ENCODE results near the gene CACNA1C. TPM values are rescaled to one million over a fixed set of nuclear protein-coding genes. Genes with fewer than 3 reads are reported as not detected.
"Not testable (repeated sequence)": the region's sequence is repeated elsewhere in the genome, so short reads cannot be mapped to it uniquely, and the experiment has no call there.

Gene CACNA1C
- total RNA-seq, 1 donor from 2014 or later: 6.5 TPM

GRCh38 chr12:2692080-2692479, 639.3 kb downstream of the CACNA1C start:
- DNase-seq: no peak

GRCh38 chr12:2693244-2693860, 640.6 kb downstream of the CACNA1C start:
- DNase-seq: no peak

GRCh38 chr12:2693980-2694610, 641.3 kb downstream of the CACNA1C start:
- no peak for DNase-seq

DNA sequence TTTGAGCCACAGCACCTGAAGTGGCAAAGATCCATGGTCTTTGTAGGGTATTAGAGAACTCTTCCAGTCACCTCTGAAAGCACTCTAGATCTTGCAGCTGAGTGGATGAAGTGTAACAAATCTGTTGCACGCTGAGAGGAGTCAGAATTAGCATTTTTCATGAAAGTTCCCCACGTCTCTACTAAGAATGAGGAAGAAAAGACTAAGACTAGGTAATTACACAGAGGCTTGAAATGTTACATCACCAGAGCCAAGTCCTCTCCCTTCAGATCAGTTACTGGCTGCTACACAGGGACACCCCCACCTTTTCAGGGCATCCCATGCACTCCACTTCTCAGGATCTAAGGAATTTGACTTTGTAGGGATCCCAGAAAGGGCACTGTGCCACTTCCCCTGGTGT, 643.3 kb downstream of the CACNA1C start:
- no peak for DNase-seq

- no peak for DNase-seq
Observed at GRCh38 chr12:2697057-2697800, 644.4 kb downstream of the CACNA1C start.

- no peak for DNase-seq
Observed at GRCh38 chr12:2698566-2698965, 645.8 kb downstream of the CACNA1C start.

- DNase-seq: no peak
Observed at GRCh38 chr12:2710701-2711100, 657.9 kb downstream of the CACNA1C start.

DNA sequence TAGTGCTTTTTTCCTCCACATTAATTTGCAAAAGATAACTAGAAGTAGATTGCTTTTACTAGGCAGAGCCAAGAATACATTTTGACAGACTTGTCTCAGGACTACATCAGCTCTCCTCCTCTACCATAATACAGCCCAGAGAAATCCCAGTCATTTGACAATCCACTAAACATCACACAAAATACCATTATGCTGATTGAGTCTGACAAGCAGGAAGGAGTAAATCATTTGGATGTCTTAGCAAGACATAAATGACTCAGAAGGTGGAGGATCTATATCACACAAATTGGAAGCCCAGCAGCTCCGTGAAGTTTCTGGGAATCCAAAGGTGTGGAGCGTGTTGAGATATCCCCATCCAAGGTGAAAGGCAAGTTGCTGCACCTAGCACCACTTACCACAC, 666.6 kb downstream of the CACNA1C start:
- no peak for DNase-seq

GRCh38 chr12:2722806-2723205, 670.0 kb downstream of the CACNA1C start:
- DNase-seq: no peak

- no peak for DNase-seq
Observed at GRCh38 chr12:2732290-2732689, 679.5 kb downstream of the CACNA1C start.

DNA sequence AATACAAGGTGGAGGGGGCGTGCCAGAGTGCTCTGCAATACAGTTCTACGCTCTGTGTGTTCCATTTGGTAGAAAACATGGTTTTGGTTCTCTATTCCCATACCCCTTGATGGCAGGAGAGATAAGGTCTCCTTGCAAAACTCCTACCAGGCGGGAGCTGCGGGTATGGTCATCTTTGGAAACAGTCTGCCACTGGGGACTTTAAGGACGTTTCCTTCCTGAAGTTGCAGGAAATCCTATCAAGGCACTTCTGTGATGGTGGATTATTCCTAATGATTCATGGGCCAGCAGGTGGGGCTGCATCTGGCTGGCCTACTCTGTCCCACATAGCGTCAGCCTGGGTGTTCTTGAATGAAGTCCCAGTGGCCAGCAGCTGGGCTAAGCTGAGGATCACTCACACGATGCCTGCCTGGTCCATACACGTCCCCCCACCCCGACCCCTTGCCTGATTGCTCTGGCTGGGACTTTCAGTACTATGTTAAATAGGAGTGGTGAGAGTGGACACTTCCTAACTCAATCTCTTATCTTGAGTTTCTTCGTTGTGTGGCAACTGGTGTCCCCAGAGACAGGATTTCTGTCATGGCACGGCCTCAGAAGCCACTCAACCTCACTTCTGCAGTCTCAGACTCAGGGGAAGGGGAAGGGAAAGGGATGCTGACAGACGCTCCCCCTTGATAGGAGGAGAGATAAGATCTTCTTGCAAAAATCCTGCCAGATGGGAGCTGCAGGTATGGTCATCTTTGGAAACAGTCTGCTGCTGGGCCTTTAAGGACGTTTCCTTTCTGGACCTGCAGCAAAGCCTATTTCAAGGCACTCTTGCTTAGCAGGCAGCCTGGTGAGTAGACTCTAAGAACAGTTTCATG, 680.9 kb downstream of the CACNA1C start:
- peak; percentile 20 for DNase-seq

DNA sequence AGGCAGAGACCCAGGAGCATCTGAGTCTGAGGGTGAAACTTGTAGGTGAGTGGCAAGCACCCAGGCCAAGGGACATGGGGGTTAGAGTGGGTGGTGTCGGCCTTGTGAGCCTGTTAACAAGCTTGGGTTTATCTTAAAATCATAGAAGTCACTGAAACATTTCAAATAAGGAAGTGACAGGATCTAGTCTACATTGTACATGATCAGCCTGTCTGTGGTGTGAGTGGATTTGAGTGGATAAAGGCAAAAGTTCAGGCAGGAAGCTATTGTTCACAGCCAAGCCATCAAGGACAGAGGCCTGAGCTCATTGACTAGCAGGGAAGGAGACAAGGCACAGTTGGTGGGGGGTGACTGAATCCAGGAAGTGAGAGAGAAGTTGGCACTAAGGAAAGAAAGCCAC, 682.6 kb downstream of the CACNA1C start:
- DNase-seq: no peak

- DNase-seq: no peak
Observed at GRCh38 chr12:2737656-2738241, 685.0 kb downstream of the CACNA1C start.

- DNase-seq: no peak
Observed at GRCh38 chr12:2739069-2739468, 686.3 kb downstream of the CACNA1C start.

DNA sequence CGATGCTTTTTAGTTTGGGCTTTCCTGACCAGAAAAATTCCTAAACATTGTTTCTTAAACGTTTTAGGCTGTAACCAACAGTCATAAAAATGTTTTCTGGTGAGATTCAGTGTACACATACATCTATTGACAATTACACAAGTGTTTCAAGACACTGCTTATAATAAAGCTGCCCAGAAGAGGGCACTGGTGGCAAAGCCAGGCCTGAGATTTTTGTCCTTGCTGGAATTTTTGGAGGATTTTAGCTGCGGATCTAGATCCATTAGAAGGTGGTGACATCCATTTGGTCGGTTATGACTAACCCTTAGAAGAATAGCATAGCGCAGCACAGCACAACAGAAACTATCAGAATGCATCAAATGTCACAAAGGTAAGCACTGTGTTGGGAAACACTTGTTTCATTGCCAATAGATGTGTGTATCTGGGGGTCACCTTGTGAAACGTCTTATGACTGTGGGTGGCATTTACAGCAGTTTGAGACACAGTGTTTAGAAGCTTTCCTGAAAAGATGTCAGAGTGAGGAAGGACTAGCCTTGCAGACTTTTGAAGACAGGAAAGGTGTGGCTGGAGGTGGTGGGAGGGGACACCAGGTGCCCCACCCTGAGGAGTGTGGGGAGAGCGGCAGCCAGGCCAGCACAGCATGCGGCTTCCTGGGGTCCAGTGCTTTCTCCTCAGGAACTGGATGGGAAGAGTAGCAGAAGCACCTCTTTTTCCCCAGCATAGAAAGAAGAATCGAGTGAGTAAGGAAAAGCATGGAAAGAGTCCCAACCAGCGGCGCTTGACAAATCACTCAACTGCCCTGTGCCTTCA, 687.2 kb downstream of the CACNA1C start:
- DNase-seq: peak; percentile 48

- not testable (repeated sequence) for DNase-seq
Observed at GRCh38 chr12:2742037-2742436, 689.2 kb downstream of the CACNA1C start.

GRCh38 chr12:2743478-2743877, 690.7 kb downstream of the CACNA1C start:
- no peak for DNase-seq

DNA sequence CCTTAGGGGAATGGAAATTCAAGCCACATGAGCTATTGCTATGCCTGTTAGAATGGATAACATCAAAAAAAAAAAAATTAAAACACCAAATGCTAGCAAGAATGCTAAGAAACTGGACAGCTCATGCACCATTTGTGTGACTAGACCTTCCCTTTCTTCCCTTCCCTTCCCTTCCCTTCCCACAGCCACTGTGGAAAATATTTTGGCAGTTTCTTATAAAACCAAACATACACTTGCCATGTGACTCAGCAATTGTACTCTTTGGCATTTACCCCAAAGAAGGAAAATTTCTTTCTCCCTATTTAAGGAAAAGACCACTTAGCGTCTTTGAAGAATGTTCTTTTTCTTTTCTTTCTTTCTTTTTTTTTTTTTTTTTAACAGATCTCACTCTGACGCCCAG, 692.9 kb downstream of the CACNA1C start:
- DNase-seq: no peak

Measured in tongue (tissue), 2 donors.